ENCODE data around the gene ANKS1B.

DNA sequence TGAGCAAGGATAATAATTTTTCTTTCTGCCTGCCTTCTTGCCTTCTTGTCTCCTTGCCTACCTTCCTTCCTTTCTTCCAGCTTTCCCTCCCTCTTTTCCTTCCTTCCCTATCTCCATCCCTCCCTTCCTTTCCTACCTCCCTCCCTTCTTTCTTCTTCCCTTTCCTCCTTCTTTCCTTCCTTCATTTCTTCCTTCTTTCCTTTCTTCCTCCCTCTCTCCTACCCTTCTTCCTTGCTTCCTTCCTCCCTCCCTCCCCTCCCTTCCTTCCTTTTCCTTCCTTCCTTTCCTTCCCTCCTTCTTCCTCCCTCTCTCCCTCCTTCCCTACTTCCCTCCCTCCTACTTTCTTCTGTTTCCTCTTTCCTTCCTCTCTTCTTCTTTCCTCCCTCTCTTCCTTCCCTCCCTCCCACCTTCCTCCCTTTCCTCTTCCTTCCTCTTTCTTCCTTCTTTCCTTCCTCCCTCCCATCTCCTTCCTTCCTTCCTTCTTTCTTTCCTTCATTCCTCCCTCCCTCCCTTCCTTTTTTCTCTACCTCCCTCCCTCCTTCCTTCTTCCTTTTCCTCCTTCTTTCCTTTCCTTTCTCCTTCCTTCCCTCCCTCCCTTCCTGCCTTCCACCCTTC lies 1009.9 kb downstream of the ANKS1B start:
- TF ChIP-seq CTCF (IDR thresholded peaks at IDR 0.05) (no peak), POLR2A (IDR thresholded peaks at IDR 0.05) (no peak)
